ENCODE data around the gene PORCN. TPM values are rescaled to one million over a fixed set of nuclear protein-coding genes. Genes with fewer than 3 reads are reported as not detected.

Gene PORCN
- total RNA-seq, 1 donor from 2014 or later: 8.9 TPM

DNA sequence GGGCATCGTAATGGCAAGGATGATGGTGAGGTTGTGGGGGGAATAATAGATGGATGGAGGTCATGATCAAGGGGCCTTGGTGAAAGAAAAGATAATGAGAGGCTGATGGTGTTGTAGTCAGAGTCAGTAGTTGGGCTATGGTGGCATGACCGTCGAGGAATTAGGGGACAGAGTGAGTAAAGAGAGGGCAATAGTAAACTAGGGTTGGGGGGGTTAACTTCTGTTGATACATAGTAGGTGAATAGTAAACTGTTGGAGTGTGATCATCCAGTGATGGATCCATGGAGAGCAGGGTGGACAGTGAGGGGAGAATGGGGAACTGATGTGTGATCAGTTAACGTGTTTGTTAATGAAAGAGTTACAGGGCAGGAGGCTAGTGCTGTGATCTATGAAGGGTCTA lies 31.9 kb upstream of the PORCN start:
- Histone ChIP-seq H3K4me3 (peak overlapping the region; percentile 73), H3K36me3 (peaks cover 6% of the 10 kb centered on the region), H3K27me3 (no peaks in the 10 kb centered on the region), H3K4me1 (no peaks in the 10 kb centered on the region), H3K9me3 (no peaks in the 10 kb centered on the region), H3K27ac (peak overlapping the region; percentile 85)
- intact Hi-C loops (cut with DNase I): no loop called here
- DNase-seq (no peak), ATAC-seq (no peak)
- TF ChIP-seq, protein P1, sequence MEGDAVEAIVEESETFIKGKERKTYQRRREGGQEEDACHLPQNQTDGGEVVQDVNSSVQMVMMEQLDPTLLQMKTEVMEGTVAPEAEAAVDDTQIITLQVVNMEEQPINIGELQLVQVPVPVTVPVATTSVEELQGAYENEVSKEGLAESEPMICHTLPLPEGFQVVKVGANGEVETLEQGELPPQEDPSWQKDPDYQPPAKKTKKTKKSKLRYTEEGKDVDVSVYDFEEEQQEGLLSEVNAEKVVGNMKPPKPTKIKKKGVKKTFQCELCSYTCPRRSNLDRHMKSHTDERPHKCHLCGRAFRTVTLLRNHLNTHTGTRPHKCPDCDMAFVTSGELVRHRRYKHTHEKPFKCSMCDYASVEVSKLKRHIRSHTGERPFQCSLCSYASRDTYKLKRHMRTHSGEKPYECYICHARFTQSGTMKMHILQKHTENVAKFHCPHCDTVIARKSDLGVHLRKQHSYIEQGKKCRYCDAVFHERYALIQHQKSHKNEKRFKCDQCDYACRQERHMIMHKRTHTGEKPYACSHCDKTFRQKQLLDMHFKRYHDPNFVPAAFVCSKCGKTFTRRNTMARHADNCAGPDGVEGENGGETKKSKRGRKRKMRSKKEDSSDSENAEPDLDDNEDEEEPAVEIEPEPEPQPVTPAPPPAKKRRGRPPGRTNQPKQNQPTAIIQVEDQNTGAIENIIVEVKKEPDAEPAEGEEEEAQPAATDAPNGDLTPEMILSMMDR (IDR thresholded peaks at IDR 0.05): no peak

- ATAC-seq (no peak), DNase-seq (no peak)
- TF ChIP-seq, protein P1 (IDR thresholded peaks at IDR 0.05): no peak
- Histone ChIP-seq H3K9me3 (no peaks in the 10 kb centered on the region), H3K4me3 (no peak overlapping the region), H3K27me3 (no peaks in the 10 kb centered on the region), H3K27ac (no peak overlapping the region), H3K4me1 (no peaks in the 10 kb centered on the region), H3K36me3 (peaks cover 7% of the 10 kb centered on the region)
- intact Hi-C loops (cut with DNase I): no loop called here
Measured at GRCh38 chrX:48477960-48478755, 30.6 kb upstream of the PORCN start.

GRCh38 chrX:48478806-48479205 lies 30.0 kb upstream of the PORCN start:
- no peak overlapping the region for H3K4me3 ChIP-seq
- TF ChIP-seq, protein P1 (IDR thresholded peaks at IDR 0.05): no peak
- H3K4me1 ChIP-seq: no peaks in the 10 kb centered on the region
- H3K27ac ChIP-seq: no peak overlapping the region
- no peaks in the 10 kb centered on the region for H3K9me3 ChIP-seq
- no peaks in the 10 kb centered on the region for H3K27me3 ChIP-seq
- H3K36me3 ChIP-seq: peaks cover 11% of the 10 kb centered on the region
- ATAC-seq: no peak
- DNase-seq: no peak
- intact Hi-C loops (cut with DNase I): no loop called here

- peaks cover 11% of the 10 kb centered on the region for H3K36me3 ChIP-seq
- no peaks in the 10 kb centered on the region for H3K4me1 ChIP-seq
- H3K27me3 ChIP-seq: no peaks in the 10 kb centered on the region
- H3K9me3 ChIP-seq: no peaks in the 10 kb centered on the region
- H3K4me3 ChIP-seq: no peak overlapping the region
- no peak for DNase-seq
- intact Hi-C loops (cut with DNase I): no loop called here
- ATAC-seq: no peak
- no peak overlapping the region for H3K27ac ChIP-seq
- TF ChIP-seq, protein P1 (IDR thresholded peaks at IDR 0.05): no peak
Measured at GRCh38 chrX:48480142-48480541, 28.6 kb upstream of the PORCN start.

DNA sequence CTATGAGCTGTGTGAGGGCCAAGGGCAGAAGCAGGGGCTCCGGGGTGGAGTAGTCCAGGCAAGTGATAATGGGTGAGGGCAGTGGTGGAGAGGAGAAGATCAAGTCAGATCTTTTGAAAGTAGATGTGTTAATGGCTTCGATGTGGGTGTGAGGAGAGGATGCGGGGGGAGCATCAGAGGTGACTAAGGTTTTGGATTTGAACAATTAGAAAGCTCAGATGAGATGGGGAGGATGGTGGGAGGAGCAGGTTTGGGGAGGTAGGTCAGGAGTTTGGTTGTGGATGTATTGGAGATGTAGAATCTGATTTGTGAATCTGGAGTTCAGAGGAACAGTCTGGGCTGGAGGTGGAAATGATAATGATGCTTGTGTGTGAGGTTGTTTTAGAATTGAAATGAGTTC lies 28.2 kb upstream of the PORCN start:
- Histone ChIP-seq H3K27ac (no peak overlapping the region), H3K4me1 (no peaks in the 10 kb centered on the region), H3K27me3 (no peaks in the 10 kb centered on the region), H3K36me3 (peaks cover 11% of the 10 kb centered on the region), H3K4me3 (no peak overlapping the region), H3K9me3 (no peaks in the 10 kb centered on the region)
- DNase-seq (no peak), ATAC-seq (no peak)
- intact Hi-C loops (cut with DNase I): no loop called here
- TF ChIP-seq, protein P1 (IDR thresholded peaks at IDR 0.05): no peak
